LNCaP clone FGC (cell line): ENCODE measurements around the gene RABGAP1.

ENCODE experiments used
- DNase-seq: peaks from one replicate; pipeline ENCODE4 v3.0.0-alpha.2; 2011; ENCODE audit warnings: low read depth
- H3K4me3 ChIP-seq: 2 replicates; pipeline ENCODE4 v1.5.1; 2011; ENCODE audit warnings: mild to moderate bottlenecking, low read depth, low read length, control low read depth
- TF ChIP-seq, protein P1 (sequence below): IDR thresholded peaks from 2 replicates; pipeline ENCODE4 v1.5.1; 2012; ENCODE audit warnings: mild to moderate bottlenecking; ENCODE audit not compliant: control insufficient read depth, insufficient read depth; ENCODE audit errors: extremely low read depth

The RABGAP1 gene

GRCh38 chr9:123003466-123003865 lies 62.6 kb downstream of the RABGAP1 start:
- TF ChIP-seq, protein P1, sequence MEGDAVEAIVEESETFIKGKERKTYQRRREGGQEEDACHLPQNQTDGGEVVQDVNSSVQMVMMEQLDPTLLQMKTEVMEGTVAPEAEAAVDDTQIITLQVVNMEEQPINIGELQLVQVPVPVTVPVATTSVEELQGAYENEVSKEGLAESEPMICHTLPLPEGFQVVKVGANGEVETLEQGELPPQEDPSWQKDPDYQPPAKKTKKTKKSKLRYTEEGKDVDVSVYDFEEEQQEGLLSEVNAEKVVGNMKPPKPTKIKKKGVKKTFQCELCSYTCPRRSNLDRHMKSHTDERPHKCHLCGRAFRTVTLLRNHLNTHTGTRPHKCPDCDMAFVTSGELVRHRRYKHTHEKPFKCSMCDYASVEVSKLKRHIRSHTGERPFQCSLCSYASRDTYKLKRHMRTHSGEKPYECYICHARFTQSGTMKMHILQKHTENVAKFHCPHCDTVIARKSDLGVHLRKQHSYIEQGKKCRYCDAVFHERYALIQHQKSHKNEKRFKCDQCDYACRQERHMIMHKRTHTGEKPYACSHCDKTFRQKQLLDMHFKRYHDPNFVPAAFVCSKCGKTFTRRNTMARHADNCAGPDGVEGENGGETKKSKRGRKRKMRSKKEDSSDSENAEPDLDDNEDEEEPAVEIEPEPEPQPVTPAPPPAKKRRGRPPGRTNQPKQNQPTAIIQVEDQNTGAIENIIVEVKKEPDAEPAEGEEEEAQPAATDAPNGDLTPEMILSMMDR: no peak
- H3K4me3 ChIP-seq: no peak overlapping the region
- no peak for DNase-seq

GRCh38 chr9:123005964-123006363 lies 65.1 kb downstream of the RABGAP1 start:
- TF ChIP-seq, protein P1: no peak
- no peak for DNase-seq
- H3K4me3 ChIP-seq: no peak overlapping the region

- H3K4me3 ChIP-seq: no peak overlapping the region
- TF ChIP-seq, protein P1: no peak
- no peak for DNase-seq
Observed at GRCh38 chr9:123007269-123007668, 66.4 kb downstream of the RABGAP1 start.

- TF ChIP-seq, protein P1: no peak
- no peak overlapping the region for H3K4me3 ChIP-seq
- peak; percentile 55 for DNase-seq
Observed at GRCh38 chr9:123008909-123009308, 68.1 kb downstream of the RABGAP1 start.

- no peak overlapping the region for H3K4me3 ChIP-seq
- DNase-seq: no peak
- TF ChIP-seq, protein P1: no peak
Observed at GRCh38 chr9:123011380-123011779, 70.6 kb downstream of the RABGAP1 start.

- no peak for DNase-seq
- H3K4me3 ChIP-seq: no peak overlapping the region
- TF ChIP-seq, protein P1: no peak
Observed at GRCh38 chr9:123011878-123012528, 71.2 kb downstream of the RABGAP1 start.

GRCh38 chr9:123016631-123017030 lies 75.8 kb downstream of the RABGAP1 start:
- H3K4me3 ChIP-seq: no peak overlapping the region
- no peak for DNase-seq
- TF ChIP-seq, protein P1: no peak
